Fibroblast of pulmonary artery (primary cell): ENCODE measurements around the gene SLC4A5.
A peak's percentile ranks its signal among the peaks of the same experiment; 100 is the strongest.

Source experiments
- DNase-seq: peaks from one replicate; pipeline ENCODE4 v3.0.0-alpha.2; 2010; ENCODE audit warnings: low read depth
- H3K4me3 ChIP-seq: replicated peaks from 2 replicates; pipeline ENCODE4 v1.5.1; 2011; ENCODE audit warnings: low read depth, mild to moderate bottlenecking, control low read depth, low read length, moderate library complexity
- TF ChIP-seq, protein P1 (sequence below): IDR thresholded peaks from 2 replicates; pipeline ENCODE4 v1.5.1; 2011; ENCODE audit warnings: mild to moderate bottlenecking, control low read depth, low read length, inconsistent platforms; ENCODE audit errors: missing control alignments

SLC4A5 gene

DNA sequence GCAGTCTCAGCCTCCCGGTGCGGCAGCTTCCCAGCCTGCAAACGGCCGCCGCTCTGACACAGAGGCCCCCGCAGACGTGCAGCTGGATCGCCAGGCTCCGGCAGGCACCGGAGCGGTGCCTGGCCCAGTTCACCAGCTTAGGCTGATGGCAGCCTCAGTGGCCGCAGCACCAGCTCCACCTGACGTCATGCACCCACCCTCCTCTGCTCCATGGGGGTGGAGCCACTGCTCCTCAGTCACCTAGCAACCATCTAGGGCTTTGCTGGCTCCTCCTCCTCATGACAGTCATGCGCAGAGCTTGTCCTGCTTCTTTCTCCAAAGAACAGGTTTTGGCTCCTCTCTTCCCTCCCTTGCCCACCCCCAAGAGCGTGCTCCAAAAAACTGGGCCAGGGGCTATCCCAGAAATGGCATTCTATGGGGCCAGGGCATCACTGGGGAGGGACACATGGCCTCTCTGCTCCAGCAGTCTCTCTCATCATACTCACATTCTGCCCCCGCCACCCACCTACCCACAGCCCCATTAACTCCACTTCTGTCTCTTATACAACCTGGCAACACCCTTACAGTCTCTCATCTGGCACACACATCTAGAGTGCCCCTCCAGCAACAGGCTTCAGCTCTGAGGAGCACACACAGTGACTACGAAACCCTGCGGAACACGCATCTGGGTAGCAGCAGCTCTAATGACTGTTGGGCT lies 31.4 kb upstream of the SLC4A5 start:
- peak; percentile 73 for DNase-seq
- peak overlapping the region; percentile 22 for H3K4me3 ChIP-seq
- TF ChIP-seq, protein P1, sequence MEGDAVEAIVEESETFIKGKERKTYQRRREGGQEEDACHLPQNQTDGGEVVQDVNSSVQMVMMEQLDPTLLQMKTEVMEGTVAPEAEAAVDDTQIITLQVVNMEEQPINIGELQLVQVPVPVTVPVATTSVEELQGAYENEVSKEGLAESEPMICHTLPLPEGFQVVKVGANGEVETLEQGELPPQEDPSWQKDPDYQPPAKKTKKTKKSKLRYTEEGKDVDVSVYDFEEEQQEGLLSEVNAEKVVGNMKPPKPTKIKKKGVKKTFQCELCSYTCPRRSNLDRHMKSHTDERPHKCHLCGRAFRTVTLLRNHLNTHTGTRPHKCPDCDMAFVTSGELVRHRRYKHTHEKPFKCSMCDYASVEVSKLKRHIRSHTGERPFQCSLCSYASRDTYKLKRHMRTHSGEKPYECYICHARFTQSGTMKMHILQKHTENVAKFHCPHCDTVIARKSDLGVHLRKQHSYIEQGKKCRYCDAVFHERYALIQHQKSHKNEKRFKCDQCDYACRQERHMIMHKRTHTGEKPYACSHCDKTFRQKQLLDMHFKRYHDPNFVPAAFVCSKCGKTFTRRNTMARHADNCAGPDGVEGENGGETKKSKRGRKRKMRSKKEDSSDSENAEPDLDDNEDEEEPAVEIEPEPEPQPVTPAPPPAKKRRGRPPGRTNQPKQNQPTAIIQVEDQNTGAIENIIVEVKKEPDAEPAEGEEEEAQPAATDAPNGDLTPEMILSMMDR, result no peak

DNA sequence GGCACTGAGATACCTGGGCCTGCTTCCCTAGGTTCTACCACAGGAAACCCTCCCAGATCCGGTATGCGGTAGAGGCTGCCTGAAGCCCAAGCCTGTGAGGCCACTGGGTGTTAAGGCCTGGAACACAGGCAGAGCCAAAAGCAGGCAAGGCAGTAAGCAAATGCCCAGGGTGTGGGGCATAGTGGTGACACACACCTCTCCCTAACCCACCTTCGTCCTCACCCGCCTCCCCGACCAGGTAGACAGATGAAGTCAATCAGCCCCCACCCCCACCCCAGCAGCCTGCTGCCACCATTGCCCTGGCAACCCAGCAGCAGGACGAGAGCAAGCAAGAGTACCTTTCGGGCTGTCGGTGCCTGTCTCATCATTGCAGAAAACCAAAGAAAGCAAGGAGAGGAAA lies 30.8 kb upstream of the SLC4A5 start:
- TF ChIP-seq, protein P1, result no peak
- no peak for DNase-seq
- peak overlapping the region; percentile 22 for H3K4me3 ChIP-seq

DNA sequence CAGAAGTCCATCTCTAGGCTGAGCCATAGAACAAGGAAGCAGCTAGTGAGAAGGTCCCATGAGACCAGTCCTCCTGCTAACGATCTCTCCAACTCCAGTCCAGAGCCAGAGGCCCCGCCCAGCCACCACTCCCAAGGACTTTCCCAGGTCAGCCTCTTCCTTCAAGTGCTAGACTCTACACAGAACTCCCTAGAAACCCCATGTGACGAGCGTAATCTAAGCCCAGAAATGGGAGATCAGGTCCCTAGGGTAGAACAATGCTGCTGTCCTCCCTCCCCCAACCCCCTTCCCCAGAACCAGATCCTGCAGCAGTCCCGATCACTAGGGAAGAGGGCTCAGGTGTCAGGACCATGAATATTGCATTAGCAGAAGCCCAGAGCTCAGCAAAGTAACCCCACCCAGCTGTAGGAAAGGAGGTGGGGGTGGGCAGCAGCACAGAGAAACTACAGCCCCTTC lies 30.0 kb upstream of the SLC4A5 start:
- no peak overlapping the region for H3K4me3 ChIP-seq

DNA sequence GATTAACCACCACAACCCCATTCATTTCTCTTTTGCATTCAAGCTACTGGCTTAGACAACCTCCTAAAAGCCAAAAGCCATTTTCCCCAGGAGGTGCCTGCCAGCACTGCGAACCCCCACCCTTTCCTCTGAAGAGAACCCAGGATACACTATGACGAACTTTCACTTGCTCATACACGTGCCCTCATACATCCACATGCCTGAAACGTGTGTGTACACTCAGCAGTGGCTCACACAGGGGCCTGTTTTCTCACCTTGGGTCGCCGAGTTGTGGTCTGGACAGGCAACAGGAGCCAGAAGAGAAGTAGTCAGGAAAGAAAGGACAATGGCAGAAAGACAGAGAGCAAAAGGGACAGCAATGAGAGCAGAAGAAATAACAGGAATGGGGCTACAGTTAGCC lies 29.5 kb upstream of the SLC4A5 start:
- no peak for DNase-seq
- TF ChIP-seq, protein P1, result no peak
- no peak overlapping the region for H3K4me3 ChIP-seq

More for the DNA sequence above, 30.0 kb upstream of the SLC4A5 start:
- DNase-seq, result no peak
- TF ChIP-seq, protein P1, result no peak

DNA sequence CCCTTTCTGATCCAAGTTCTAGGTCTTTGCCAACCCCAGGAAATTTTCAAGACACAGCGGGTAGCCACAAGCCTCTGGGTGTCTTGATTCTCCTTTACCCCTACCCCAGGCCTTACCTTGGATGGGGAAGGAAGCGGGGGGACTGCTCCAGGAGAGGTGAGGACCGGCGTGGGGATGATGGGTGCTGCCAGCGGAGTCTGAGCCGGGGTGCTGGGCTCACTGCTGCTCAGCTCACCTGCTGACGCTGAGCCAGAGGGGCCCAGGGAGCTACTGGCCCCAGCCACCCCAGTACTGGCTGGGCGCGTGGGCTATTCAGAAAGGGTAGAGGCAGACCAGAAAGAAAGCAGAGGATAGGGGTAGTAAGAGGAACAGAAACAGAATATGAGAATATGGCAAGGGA lies 28.2 kb upstream of the SLC4A5 start:
- DNase-seq, result no peak
- TF ChIP-seq, protein P1, result no peak
- H3K4me3 ChIP-seq, result no peak overlapping the region

DNA sequence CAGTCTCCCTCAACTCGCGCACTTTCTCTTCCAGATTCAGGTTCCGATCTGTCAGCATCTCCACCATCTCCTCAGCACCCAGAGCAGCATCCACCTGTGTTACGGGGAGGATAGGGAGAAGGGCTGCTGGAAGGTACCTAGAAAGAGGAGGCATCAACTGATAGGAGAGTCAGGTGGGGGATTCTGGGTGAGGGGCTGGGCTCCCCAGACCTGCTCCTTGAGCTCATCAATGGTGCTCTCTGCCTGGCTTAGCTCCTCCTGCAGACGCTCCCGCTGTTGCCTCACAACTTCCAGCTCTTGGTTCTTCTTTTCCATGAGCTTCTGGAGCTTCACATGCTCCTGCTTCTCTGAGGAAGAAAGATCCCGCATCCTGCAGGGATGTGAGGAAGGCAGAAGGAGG lies 26.8 kb upstream of the SLC4A5 start:
- no peak for DNase-seq
- H3K4me3 ChIP-seq, result no peak overlapping the region
- TF ChIP-seq, protein P1, result no peak

DNA sequence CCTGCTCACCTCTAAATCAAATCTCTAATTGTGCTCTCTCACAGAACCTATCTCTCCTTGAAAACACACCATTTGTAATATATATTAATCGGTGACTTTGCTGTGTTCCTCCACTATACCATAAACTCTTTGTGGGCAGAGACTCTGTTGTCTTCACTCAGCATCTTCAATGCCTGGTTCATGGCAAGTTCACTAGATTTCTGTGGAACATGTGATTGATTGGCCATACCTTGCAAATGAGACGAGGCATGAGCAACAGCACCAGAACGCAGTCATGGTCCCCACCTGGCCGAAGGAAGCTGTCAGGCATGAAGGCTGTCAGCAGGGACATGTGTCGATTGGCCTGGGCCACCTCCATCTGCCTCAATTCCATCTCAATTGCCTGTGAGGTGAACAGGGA lies 25.3 kb upstream of the SLC4A5 start:
- H3K4me3 ChIP-seq, result no peak overlapping the region
- DNase-seq, result no peak
- TF ChIP-seq, protein P1, result no peak
